BLaER1 (cell line): Measurements from ENCODE around the gene ZNF609.

ENCODE experiments used
- H3K27ac ChIP-seq: shearing (Covaris generic); formaldehyde crosslinking; 2 replicates; pipeline ENCODE4 v1.8.1; 2022
- H3K27me3 ChIP-seq: shearing (Covaris generic); formaldehyde crosslinking; 2 replicates; pipeline ENCODE4 v1.8.1; 2022
- H3K36me3 ChIP-seq: shearing (Covaris generic); formaldehyde crosslinking; 2 replicates; pipeline ENCODE4 v1.8.1; 2022
- H3K4me1 ChIP-seq: shearing (Covaris generic); formaldehyde crosslinking; 2 replicates; pipeline ENCODE4 v1.8.1; 2022
- H3K4me2 ChIP-seq: shearing (Covaris generic); formaldehyde crosslinking; 2 replicates; pipeline ENCODE4 v1.8.1; 2022
- H3K4me3 ChIP-seq: shearing (Covaris generic); formaldehyde crosslinking; 2 replicates; pipeline ENCODE4 v1.8.1; 2022
- H3K9ac ChIP-seq: shearing (Covaris generic); formaldehyde crosslinking; 2 replicates; pipeline ENCODE4 v1.8.1; 2022
- H3K9me3 ChIP-seq: shearing (Covaris generic); formaldehyde crosslinking; 2 replicates; pipeline ENCODE4 v1.8.1; 2022
- H4K20me1 ChIP-seq: shearing (Covaris generic); formaldehyde crosslinking; 2 replicates; pipeline ENCODE4 v1.8.1; 2022
- Cebpa-rat ChIP-seq: shearing (Covaris generic); IDR thresholded peaks from 2 replicates; pipeline ENCODE4 v1.8.1; 2022

The ZNF609 gene

GRCh38 chr15:64694816-64695215 is 234.4 kb downstream of the ZNF609 start:
- H3K9me3 ChIP-seq, result no peaks in the 10 kb centered on the region
- H3K27me3 ChIP-seq, result no peaks in the 10 kb centered on the region
- TF ChIP-seq Cebpa-rat, result no peak
- H4K20me1 ChIP-seq, result peaks cover 98% of the 10 kb centered on the region
- no peak overlapping the region for H3K4me3 ChIP-seq
- no peak overlapping the region for H3K9ac ChIP-seq
- H3K4me2 ChIP-seq, result peak overlapping the region; percentile 67
- peaks cover 65% of the 10 kb centered on the region for H3K36me3 ChIP-seq
- H3K27ac ChIP-seq, result peak overlapping the region; percentile 56; the same call in 1 of the 2 replicates
- H3K4me1 ChIP-seq, result peaks cover 56% of the 10 kb centered on the region

- Histone ChIP-seq H3K27ac (peak overlapping the region; percentile 56; the same call in 1 of the 2 replicates), H3K9me3 (no peaks in the 10 kb centered on the region), H3K27me3 (no peaks in the 10 kb centered on the region), H3K4me3 (no peak overlapping the region), H3K36me3 (peaks cover 65% of the 10 kb centered on the region), H4K20me1 (peaks cover 98% of the 10 kb centered on the region), H3K4me2 (peak overlapping the region; percentile 67), H3K4me1 (peaks cover 63% of the 10 kb centered on the region), H3K9ac (no peak overlapping the region)
- TF ChIP-seq Cebpa-rat, result no peak
These were observed 235.2 kb downstream of the ZNF609 start for GRCh38 chr15:64695561-64695992.

- Histone ChIP-seq H3K27me3 (no peaks in the 10 kb centered on the region), H3K4me2 (no peak overlapping the region), H4K20me1 (peaks cover 98% of the 10 kb centered on the region), H3K9me3 (no peaks in the 10 kb centered on the region), H3K27ac (no peak overlapping the region), H3K9ac (no peak overlapping the region), H3K36me3 (peaks cover 59% of the 10 kb centered on the region), H3K4me1 (peaks cover 72% of the 10 kb centered on the region), H3K4me3 (no peak overlapping the region)
- no peak for TF ChIP-seq Cebpa-rat
These were observed 236.1 kb downstream of the ZNF609 start for GRCh38 chr15:64696481-64696880.

- no peak overlapping the region for H3K4me2 ChIP-seq
These were observed 237.6 kb downstream of the ZNF609 start for GRCh38 chr15:64697911-64698369.

GRCh38 chr15:64698823-64699222 is 238.4 kb downstream of the ZNF609 start:
- H3K9me3 ChIP-seq, result no peaks in the 10 kb centered on the region
- peaks cover 35% of the 10 kb centered on the region for H3K36me3 ChIP-seq
- peaks cover 75% of the 10 kb centered on the region for H3K4me1 ChIP-seq
- TF ChIP-seq Cebpa-rat, result no peak
- peak overlapping the region; percentile 98 for H3K4me2 ChIP-seq
- H3K9ac ChIP-seq, result peak overlapping the region; percentile 8; the same call in 1 of the 2 replicates
- no peaks in the 10 kb centered on the region for H3K27me3 ChIP-seq
- no peak overlapping the region for H3K27ac ChIP-seq
- H4K20me1 ChIP-seq, result peaks cover 85% of the 10 kb centered on the region
- H3K4me3 ChIP-seq, result no peak overlapping the region

More at GRCh38 chr15:64697911-64698369, 237.6 kb downstream of the ZNF609 start:
- peaks cover 94% of the 10 kb centered on the region for H4K20me1 ChIP-seq
- no peak overlapping the region for H3K4me3 ChIP-seq
- no peak for TF ChIP-seq Cebpa-rat
- H3K4me1 ChIP-seq, result peaks cover 69% of the 10 kb centered on the region
- no peaks in the 10 kb centered on the region for H3K27me3 ChIP-seq
- H3K9me3 ChIP-seq, result no peaks in the 10 kb centered on the region
- no peak overlapping the region for H3K27ac ChIP-seq
- H3K9ac ChIP-seq, result no peak overlapping the region
- H3K36me3 ChIP-seq, result peaks cover 44% of the 10 kb centered on the region

- peak overlapping the region; percentile 98 for H3K4me2 ChIP-seq
- H3K9ac ChIP-seq, result 0 out of 2 replicates have a peak overlapping the region, but pooled peaks have one; percentile 11
- H3K27ac ChIP-seq, result no peak overlapping the region
- no peak overlapping the region; the same call in 1 of the 2 replicates for H3K4me3 ChIP-seq
- H3K4me1 ChIP-seq, result peaks cover 68% of the 10 kb centered on the region
- peaks cover 75% of the 10 kb centered on the region for H4K20me1 ChIP-seq
- no peaks in the 10 kb centered on the region for H3K9me3 ChIP-seq
- H3K27me3 ChIP-seq, result no peaks in the 10 kb centered on the region
- H3K36me3 ChIP-seq, result peaks cover 25% of the 10 kb centered on the region
- no peak for TF ChIP-seq Cebpa-rat
These were observed 239.5 kb downstream of the ZNF609 start for GRCh38 chr15:64699751-64700388.

GRCh38 chr15:64701051-64701450 is 240.7 kb downstream of the ZNF609 start:
- peaks cover 63% of the 10 kb centered on the region for H4K20me1 ChIP-seq
- H3K36me3 ChIP-seq, result peaks cover 21% of the 10 kb centered on the region
- no peaks in the 10 kb centered on the region for H3K27me3 ChIP-seq
- TF ChIP-seq Cebpa-rat, result no peak
- 0 out of 2 replicates have a peak overlapping the region, but pooled peaks have one; percentile 87 for H3K27ac ChIP-seq
- H3K9me3 ChIP-seq, result no peaks in the 10 kb centered on the region
- H3K9ac ChIP-seq, result peak overlapping the region; percentile 88
- peaks cover 56% of the 10 kb centered on the region for H3K4me1 ChIP-seq
- peak overlapping the region; percentile 88 for H3K4me3 ChIP-seq
- peak overlapping the region; percentile 98 for H3K4me2 ChIP-seq

GRCh38 chr15:64701482-64702184 is 241.3 kb downstream of the ZNF609 start:
- TF ChIP-seq Cebpa-rat, result no peak
- peak overlapping the region; percentile 88 for H3K4me3 ChIP-seq
- H3K27ac ChIP-seq, result 0 out of 2 replicates have a peak overlapping the region, but pooled peaks have one; percentile 87
- H3K36me3 ChIP-seq, result peaks cover 18% of the 10 kb centered on the region
- H3K9ac ChIP-seq, result peak overlapping the region; percentile 88
- H3K4me2 ChIP-seq, result peak overlapping the region; percentile 98
- peaks cover 52% of the 10 kb centered on the region for H3K4me1 ChIP-seq
- peaks cover 57% of the 10 kb centered on the region for H4K20me1 ChIP-seq
- no peaks in the 10 kb centered on the region for H3K27me3 ChIP-seq
- no peaks in the 10 kb centered on the region for H3K9me3 ChIP-seq

GRCh38 chr15:64702816-64703631 is 242.6 kb downstream of the ZNF609 start:
- H3K4me2 ChIP-seq, result peak overlapping the region; percentile 98
- peak overlapping the region; percentile 88 for H3K4me3 ChIP-seq
- H3K4me1 ChIP-seq, result peaks cover 50% of the 10 kb centered on the region
- H3K9ac ChIP-seq, result peak overlapping the region; percentile 88
- H3K27ac ChIP-seq, result peak overlapping the region; percentile 87
- peaks cover 14% of the 10 kb centered on the region for H3K36me3 ChIP-seq
- no peak for TF ChIP-seq Cebpa-rat
- H4K20me1 ChIP-seq, result peaks cover 43% of the 10 kb centered on the region
- H3K27me3 ChIP-seq, result no peaks in the 10 kb centered on the region
- H3K9me3 ChIP-seq, result no peaks in the 10 kb centered on the region
